Gastrocnemius medialis (tissue), 4 donors: ENCODE data around the gene CAPN2.

Experiments
- POLR2A ChIP-seq, 2 donors: fragments of 450-650 bp; IDR thresholded peaks; one replicate each; pipeline ENCODE4 v1.6.1; 2017; ENCODE audit warnings: antibody characterized with exemption in 2 of 2, mild to moderate bottlenecking in 2 of 2, moderate library complexity in 2 of 2
- TF ChIP-seq, protein P1 (sequence below), 5 experiments: fragments of 450-650 bp in 3 of 5; fragments of 200-600 bp in 2 of 5; sonication (generic) in 2 of 5; IDR thresholded peaks in 4 of 5; conservative IDR thresholded peaks in 1 of 5; 1 replicate in 4 of 5; 2 replicates in 1 of 5; pipeline ENCODE4 v1.5.1; 2016 to 2019; ENCODE audit warnings: antibody characterized with exemption in 5 of 5, mild to moderate bottlenecking in 3 of 5, moderate library complexity in 3 of 5

DNA sequence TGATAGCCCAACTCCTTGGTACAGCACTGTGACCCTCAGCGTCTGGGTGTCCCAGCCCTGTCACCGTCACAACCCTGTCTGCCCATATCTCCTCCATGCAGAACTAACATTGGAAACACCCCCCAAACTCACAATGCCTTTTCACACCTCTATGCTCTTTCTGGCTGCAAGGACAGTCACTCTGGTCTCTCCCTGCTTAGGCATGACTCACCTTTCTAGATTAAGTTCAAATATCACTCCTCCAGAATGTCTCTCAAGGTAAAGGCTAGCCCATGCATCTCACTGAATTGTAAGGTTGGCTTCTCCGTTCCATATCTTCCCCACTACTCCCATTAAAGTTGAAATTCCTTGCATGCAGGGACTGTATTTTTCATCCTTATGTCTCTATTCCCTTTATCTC lies 29.8 kb upstream of the CAPN2 start:
- TF ChIP-seq, protein P1, sequence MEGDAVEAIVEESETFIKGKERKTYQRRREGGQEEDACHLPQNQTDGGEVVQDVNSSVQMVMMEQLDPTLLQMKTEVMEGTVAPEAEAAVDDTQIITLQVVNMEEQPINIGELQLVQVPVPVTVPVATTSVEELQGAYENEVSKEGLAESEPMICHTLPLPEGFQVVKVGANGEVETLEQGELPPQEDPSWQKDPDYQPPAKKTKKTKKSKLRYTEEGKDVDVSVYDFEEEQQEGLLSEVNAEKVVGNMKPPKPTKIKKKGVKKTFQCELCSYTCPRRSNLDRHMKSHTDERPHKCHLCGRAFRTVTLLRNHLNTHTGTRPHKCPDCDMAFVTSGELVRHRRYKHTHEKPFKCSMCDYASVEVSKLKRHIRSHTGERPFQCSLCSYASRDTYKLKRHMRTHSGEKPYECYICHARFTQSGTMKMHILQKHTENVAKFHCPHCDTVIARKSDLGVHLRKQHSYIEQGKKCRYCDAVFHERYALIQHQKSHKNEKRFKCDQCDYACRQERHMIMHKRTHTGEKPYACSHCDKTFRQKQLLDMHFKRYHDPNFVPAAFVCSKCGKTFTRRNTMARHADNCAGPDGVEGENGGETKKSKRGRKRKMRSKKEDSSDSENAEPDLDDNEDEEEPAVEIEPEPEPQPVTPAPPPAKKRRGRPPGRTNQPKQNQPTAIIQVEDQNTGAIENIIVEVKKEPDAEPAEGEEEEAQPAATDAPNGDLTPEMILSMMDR (IDR thresholded peaks at IDR 0.05 in 4 of 5, conservative IDR thresholded peaks at IDR 0.05 in 1 of 5): no peak
- no peak for TF ChIP-seq POLR2A (IDR thresholded peaks at IDR 0.05)
